CD4-positive, alpha-beta T cell treated with Interleukin-15 for 4 hours (primary cell): Measurements from ENCODE around the gene ARL3.
"Not testable (repeated sequence)": the region's sequence is repeated elsewhere in the genome, so short reads cannot be mapped to it uniquely, and the experiment has no call there.

ENCODE experiments used
- DNase-seq: peaks from one replicate; pipeline ENCODE4 v3.0.0-alpha.2; 2020; ENCODE audit warnings: low spot score

Gene ARL3

DNA sequence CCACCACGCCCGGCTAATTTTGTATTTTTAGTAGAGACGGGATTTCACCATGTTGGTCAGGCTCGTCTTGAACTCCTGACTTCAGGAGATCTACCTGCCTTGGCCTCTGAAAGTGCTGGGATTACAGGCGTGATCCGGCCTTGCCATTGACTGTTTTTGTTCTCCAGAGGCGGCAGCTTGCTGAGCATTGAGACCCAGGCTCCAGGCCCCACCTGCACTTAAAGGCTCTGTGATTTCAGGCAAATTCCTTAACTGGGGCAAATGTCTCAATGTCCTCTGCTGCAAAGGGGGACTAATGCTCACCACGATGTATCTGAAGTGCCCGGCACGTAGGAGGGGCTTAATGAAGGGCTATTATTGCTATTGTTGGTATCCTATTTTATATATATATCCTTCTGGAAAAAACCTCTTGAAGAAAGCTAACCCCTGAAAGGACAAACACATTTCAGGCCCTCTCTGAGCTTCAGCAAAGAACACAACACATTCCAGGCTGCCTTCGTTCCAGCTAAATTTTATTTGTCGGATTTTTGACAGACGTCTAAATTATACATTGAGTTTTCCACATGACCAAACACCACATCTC is 40.9 kb downstream of the ARL3 start:
- DNase-seq: no peak

DNA sequence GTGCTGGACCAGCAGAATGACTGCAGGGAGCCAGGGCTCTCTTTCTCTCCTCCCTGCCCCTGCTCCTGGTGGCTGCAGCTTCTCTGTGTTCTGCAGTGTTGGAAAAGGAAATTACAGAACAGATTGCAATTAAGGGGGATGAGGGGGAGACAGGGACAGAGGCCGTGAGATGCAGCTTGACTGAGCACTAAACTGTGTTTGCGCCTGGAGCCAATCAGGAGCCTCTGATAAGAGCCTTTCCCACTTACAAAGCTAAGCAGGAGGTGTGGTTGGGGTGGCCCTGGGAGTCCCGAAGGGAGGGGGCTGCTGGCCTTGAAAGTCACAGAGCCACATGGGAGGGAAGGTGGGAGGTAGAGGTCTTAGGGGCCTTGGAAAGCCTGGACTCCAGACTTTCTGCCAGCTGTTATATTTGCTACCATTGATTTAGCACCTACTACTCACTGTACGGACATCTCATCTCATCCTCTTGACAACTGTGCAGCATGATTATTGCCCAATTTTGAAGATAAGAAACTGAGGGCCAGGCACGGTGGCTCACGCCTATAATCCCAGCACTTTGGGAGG is 43.2 kb downstream of the ARL3 start:
- DNase-seq: no peak

DNA sequence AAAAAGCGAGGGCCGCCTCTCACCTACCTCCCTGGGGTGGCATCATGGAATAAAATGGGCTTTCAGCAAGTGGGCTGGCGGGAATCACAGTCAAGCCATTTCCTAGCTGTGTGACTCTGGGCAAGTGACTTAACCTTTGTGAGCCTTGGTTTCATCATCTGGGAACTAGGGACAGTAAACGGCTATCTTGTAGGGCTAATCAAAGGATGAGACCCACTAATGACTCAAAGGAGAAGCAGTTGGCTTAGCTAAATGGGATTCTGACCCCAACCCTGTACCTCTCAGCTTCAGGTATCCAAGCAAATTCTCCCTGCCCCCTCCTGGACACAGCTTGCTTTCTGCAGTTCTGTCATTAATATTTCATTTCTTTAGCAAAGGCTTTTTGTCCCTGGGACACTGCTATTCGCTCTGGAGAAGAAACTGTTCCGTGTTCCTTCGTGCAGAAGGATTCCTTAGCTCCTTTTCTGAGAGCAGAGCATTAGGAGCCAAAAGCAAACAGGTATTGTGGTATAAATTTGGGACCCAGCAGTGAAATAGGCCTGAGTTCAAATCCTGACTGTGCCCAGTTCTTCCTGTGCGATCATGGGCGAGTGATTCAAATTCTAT is 44.0 kb downstream of the ARL3 start:
- no peak for DNase-seq

DNA sequence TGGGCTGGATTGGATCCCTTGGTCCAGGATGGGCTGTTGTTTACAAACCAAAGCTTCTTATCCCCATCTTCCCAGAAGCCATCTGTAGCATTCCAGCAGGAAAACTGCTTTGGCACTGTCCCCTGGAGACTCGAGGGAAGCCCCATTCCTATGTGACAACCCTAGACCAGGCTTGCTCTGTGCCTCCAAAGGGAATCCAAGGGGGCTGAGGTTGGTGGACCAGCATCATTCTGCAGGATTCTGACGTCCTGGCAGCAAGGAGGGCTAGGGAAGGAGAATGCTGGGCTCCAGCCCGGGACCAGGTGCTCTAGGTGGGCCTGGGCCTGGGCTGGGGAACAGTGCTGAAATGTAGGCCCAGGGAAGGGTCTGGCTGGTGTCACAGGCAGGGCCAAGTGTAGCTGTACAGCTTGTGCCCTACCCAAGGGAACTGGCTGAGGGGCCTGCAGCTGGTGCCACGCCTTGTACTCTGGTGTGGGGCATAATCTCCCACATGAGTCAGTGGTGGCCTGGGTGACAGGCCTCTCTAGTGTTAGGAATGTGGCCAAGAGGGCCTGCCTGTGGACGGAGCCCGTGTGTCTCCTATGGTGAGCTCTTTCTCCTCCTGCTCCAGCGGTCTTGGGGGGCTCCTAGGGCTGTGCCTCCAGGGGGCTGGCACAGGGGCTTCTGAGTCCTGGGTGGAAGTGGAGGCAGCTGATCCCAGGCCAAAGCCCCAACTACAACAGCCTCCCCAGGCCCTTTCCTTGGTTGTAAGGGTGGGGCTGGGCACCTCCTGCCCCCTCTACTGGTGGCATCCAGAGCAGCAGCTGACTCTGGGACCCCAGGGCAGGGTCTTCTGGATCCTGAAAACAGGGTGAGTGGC is 44.8 kb downstream of the ARL3 start:
- DNase-seq: no peak

DNA sequence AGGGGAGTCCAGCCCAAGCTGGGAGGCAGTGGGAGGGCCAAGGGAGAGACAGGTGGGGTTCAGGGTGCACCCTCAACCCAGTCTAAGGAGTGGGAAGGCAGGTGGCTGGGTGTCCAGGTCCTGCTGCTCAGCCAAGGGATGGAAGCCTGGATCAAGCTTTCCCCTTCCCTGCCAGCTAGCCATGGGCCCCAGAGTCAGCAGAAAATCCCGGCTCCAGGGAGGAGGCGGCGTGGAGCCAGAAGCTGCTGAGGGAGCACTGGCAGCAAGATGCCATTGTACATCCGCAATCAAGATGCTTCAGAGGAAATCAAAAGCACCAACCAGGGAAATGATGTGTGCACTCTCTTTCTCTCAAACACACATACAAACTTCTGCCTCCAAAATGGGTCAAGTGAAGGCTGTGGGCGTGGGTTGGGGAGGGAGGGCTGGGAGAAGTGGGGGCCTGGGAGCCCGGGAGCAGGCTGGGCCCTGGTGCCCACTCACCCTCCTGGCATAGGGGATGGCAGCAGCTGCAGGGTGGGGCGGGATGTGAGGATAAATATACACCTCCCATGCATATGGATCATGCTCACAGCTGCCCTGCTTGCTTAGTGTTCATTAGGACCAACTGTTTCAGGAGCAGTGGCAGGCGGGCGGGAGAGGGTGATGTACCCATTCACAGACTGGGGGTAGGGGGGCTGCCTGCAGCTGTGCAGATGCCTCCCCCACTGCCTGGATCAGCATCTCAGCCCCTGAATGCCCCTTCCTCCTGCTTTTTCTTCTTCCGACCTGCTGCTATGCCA is 45.7 kb downstream of the ARL3 start:
- no peak for DNase-seq

DNA sequence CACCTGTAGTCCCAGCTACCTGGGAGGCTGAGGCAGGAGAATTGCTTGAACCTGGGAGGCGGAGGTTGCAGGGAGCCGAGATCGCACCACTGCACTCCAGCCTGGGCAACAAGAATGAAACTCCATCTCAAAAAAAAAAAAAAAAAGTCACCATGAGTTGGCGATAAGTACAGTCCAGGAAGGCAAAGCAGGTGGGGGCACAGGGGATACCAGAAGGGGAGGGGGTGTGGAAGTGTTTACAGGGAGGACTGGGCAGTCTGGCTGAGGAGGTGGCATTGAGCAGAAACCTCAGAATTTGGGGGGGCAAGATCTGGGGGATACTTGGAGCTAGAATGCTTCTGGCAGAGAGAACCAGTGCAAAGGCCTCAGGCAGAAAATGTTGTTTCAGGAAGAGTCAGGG is 46.8 kb downstream of the ARL3 start:
- not testable (repeated sequence) for DNase-seq

DNA sequence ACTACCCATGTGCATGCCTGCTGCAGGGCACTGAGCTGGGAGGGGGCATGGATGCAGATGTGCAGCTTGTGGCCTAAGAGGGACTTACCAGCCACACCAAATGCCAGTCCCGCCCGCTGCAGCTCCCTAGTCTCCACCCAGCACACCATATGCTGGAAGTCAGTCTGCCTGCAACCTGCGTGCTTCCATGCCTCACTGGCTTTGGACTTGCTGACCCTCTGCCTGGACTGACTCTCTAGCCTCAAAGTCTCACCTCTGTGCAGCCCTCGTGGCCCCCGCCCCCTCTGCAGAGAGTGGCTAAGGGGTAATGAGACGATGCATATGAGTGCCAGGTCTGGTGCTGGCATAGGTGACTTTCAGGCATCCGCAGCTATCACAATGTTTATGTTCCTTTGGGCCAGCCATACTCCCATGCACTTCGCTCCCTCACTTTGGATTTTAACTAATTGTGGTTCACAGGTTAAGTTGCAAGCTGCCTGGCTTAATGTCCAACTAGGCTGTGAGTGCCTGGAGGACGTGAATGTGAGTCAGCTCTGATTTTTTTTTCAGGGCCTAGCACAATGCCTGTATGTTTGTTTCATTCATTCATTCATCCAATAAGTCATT is 48.2 kb downstream of the ARL3 start:
- no peak for DNase-seq

DNA sequence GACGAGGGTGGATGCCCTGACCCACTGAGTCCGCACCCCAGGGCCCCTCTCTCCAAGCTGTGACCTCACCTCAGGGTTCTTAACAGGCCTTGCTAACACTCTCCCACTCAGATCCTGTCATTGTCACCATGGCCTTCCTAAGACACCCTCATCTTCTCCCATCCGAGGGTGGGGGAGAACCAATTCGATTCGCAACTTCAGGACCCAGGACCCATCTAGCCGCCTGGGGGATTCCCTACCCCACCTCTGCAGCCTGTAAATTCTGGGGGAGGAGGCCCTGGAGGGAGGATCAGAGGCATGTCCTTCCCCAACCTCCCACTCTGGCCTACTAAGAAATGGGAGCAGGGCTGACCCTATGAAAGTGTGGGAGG is 52.6 kb downstream of the ARL3 start:
- DNase-seq: no peak

DNA sequence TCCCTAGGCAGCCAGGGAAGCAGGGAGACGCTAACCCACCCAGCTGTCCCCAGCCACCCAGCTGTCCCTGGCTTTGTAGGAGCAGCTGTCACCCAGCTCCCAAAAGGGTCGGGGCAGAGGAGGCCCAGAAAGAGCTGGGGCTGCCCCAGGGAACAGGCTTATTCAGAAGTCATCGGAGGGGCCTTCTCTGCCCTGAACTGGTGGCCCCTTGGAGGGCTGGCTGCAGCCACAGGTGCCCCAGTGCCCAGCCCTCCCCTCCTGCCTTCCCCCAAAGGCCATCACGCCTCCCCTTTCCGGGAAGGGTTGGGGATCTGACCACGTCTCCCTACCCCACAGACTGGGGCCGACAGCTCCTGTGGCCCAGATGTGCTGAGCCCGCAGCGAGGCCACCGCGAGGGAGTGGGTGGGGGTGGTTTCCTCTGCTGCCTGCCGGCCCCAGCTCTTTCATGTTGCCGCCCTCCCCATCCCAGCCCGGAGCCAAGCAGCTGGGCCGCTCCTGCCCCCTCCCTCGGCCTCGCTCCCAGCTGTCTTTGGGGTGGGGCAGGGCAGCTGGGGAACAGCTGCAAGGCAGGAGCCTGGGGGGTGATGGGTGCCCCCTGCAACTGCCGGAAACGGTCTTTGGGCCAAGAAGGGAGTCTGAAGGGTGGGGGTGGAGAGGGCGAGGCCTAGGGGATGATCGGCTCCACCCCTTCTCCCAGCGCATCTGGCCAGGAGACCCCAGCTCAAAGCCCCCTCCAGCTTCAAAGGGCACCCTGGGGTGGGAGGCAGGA is 53.1 kb downstream of the ARL3 start:
- DNase-seq: peak; percentile 45

DNA sequence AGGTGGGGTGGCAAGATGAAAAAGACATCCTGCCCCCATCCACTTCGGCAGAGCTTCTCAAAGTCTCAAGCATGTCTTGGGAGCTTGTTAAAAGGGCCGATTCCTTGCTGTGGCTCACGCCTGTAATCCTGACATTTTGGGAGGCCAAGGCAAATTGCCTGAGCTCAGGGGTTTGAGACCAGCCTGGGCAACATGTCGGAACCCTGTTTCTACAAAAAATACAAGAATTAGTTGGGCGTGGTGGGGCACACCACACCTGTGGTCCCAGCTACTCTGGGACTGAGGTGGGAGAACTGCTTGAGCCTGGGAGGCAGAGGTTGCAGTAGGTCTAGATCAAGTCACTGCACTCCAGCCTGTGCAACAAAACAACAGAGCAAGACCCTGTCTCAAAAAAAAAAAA is 55.4 kb downstream of the ARL3 start:
- no peak for DNase-seq

DNA sequence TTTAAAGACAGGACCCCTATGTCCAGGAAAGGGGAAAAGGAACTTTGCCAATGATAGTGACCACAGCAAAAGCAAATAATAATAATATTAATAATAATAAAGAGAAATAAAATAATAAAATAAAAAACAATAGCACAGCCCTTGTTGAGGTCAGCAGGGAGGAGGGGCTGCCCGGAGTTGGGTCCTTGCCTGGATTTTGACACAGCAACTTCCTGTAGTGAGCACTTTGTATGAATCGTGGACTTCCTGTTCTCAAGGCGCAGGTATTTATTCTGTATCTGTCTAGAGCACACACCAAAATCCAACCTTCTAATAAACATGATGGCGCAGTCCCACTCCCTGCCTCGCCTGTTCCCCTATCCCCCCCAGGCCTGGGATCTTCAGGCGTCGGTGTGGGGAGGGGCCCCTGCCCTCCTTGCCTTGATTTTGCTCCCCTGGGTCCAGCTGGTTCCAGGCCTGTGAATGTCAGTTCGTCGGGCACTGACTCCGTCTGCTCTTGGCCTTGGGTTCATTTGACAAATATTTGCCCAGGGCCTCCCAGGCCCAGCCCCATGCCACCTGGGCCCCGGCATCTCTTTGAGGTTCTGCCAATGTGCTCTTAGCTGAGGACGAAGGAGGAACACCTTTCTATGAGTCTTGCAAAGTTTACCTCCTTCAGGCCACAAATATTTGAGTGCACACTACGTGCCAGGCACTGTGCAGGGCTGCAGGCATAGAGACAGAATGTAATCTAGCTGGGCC is 56.0 kb downstream of the ARL3 start:
- no peak for DNase-seq

DNA sequence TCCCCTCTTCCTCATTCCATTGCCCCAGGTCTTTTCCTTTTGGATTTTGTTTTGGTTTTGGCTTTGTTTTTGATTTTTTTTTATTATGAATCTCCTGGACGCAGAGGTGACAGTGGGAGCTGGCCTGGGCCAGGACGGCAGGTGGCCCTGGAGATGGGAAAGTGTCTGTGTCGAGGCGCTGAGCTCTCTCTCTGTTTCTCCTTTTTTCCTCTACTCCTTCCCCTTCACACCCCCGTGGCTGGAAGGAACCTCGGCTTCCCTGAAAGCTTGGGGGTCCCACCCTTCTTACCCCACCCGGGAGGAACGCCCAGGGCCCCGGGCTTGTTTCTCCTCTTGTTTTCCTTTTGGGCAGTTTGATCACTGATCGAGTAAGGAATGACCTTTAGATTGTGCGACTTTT is 56.7 kb downstream of the ARL3 start:
- DNase-seq: no peak

DNA sequence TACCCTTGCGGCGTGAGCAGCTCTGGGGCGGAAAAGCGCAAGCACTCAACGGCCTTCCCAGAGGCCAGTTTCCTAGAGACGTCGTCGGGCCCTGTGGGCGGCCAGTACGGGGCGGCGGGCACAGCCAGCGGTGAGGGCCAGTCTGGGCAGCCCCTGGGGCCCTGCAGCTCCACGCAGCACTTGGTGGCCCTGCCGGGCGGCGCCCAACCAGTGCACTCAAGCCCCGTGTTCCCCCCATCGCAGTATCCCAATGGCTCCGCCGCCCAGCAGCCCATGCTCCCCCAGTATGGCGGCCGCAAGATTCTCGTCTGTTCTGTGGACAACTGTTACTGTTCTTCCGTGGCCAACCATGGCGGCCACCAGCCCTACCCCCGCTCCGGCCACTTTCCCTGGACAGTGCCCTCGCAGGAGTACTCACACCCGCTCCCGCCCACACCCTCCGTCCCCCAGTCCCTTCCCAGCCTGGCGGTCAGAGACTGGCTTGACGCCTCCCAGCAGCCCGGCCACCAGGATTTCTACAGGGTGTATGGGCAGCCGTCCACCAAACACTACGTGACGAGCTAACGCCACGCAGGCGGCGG is 57.3 kb downstream of the ARL3 start:
- DNase-seq: no peak

DNA sequence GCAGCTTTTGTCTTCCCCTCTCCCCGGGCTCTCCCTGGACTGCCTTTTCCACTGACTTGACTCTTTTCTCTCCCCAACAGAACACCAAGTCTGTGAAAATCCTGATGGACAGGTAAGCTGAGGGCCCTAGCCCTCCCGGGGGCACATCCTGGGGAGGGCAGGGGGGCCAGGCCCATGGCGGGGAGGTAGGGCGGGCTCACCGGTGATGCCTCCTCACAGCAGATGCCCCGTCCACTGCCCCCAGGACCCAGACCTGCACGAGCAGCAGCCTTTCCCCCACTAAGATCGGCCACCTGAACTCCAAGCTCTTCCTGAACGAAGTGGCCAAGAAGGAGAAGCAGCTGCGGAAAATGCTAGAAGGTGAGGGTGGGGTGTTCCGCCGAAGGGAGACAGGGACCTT is 58.2 kb downstream of the ARL3 start:
- no peak for DNase-seq

DNA sequence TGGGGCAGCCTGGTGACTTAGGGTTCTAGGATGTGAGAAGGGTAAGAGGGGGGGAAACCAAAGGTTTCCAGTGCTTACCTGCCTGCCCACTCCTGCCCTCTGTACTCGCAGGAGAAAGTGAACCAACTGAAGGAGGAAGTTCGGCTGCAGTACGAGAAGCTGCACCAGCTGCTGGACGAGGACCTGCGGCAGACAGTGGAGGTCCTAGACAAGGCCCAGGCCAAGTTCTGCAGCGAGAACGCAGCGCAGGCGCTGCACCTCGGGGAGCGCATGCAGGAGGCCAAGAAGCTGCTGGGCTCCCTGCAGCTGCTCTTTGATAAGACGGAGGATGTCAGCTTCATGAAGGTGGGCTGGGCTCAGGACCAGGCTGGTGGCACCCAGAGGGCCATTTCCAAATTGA is 59.2 kb downstream of the ARL3 start:
- DNase-seq: no peak

DNA sequence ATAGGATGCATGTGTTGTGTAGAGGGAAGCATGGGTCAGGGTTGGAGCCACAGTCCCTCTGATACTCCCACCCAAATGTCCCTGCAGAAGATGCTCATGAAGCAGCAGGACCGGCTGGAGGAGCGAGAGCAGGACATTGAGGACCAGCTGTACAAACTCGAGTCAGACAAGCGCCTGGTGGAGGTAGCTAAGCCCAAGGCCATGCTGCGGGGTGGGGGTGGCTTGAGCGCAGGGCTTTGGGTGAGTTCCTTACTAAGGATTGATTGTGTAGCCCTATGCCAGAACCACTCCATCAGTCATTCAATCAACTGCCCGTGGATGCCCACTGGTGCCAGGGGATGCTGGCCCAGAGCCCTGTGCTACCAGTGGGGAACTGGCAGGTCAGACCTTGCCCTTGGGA is 59.6 kb downstream of the ARL3 start:
- no peak for DNase-seq

DNA sequence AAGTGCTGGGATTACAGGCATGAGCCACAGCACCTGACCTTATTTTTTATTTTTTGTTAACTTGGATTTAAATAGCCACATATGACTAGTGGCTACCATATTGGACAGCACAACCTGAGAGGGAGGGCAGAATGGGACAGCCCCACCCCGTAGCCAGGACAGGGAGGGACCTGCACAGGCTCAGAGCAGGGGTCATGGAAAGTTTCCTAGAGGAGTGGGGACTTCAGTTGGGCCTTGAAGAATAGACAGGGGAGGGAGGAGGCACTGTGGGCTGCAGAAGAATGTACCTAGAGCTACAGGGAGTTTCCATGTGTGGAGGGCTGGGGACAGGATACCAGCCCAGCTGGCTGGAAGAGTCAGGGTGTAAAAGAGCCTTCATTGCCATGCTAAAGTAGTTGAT is 61.1 kb downstream of the ARL3 start:
- DNase-seq: no peak

DNA sequence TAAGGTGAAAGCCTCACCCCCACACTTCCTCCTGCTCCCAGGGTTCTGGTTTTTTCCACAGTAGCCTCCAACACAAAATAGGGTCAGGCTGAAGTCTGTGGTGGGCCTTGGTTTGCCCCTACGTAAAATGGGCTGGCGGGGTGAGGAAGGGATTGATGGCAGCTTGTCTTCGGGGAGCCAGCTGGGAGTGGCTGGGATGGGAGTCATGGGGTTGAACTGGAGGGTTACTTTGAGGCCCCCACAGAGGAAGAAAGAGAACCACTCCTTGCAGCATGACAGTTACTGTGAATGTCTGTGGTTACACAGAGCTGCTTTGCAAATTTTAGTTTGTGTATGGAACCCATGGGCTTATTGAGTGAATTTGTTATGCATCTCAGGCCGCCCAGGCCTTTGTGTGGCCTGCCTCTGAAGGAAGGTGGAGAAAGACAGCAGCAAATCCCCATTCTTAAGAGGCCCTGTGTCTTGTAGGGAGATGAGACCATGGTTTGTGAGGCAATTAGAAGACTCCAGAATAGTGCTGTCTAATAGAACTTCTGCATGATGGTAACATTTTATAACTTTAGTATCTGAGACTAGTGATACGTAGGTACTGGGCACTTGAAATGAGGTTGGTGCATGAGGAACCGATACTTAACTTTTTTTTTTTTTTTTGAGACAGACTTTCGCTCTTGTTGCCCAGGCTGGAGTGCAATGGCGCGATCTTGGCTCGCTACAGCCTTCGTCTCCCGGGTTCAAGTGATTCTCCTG is 61.9 kb downstream of the ARL3 start:
- DNase-seq: no peak

DNA sequence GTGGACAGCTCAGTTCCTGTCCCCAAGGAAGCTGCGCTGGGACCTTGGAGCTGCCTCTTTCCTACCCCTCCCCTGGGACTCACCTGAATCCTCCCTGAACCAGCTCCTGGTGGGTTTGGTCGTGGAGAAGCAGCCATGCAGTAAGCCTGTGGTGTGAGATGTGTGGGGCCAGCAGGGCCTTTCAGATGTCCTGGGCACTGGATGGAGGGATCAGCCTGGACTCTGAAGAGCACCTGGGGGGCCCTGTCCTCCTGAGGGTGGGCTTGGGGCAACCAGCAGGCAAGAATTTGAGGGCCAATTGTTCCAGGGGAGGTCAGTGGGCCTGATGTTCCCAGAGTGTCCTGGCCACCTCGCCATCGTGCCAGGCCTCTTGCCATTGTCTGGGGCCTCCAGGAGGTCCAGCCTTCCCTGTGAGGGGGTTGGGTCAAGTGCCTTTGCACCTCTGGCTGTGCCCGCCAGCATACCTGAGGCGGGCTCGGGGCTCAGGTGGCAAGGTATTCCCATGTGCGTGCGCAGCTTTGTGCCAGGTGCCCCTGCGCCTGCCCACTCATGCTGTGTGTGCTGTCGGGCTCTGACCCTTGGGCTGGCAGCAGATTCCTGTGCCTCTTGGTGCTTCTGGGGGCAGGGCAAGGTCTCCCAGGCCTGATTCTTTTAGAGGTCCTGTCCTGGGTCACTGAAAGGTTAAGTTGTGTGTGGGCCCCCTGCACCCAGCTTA is 62.6 kb downstream of the ARL3 start:
- DNase-seq: no peak
